ENCODE measurements around the gene FYB2.

Gene FYB2

GRCh38 chr1:56709995-56710394, 109.2 kb downstream of the FYB2 start:
- DNase-seq = no peak

GRCh38 chr1:56709269-56709880, 109.8 kb downstream of the FYB2 start:
- DNase-seq = no peak

GRCh38 chr1:56707379-56707778, 111.8 kb downstream of the FYB2 start:
- DNase-seq = no peak

GRCh38 chr1:56703747-56704146, 115.5 kb downstream of the FYB2 start:
- no peak for DNase-seq

GRCh38 chr1:56696663-56697062, 122.5 kb downstream of the FYB2 start:
- no peak for DNase-seq

- DNase-seq = no peak
Observed at GRCh38 chr1:56688522-56689026, 130.6 kb downstream of the FYB2 start.

- DNase-seq = no peak
Observed at GRCh38 chr1:56686169-56686568, 133.0 kb downstream of the FYB2 start.

GRCh38 chr1:56683569-56683968, 135.6 kb downstream of the FYB2 start:
- DNase-seq = no peak

- DNase-seq = no peak
Observed at GRCh38 chr1:56676571-56677035, 142.6 kb downstream of the FYB2 start.

- no peak for DNase-seq
Observed at GRCh38 chr1:56675763-56676162, 143.4 kb downstream of the FYB2 start.

GRCh38 chr1:56672579-56672978, 146.6 kb downstream of the FYB2 start:
- no peak for DNase-seq

- DNase-seq = no peak
Observed at GRCh38 chr1:56671542-56671941, 147.7 kb downstream of the FYB2 start.

- no peak for DNase-seq
Observed at GRCh38 chr1:56671085-56671484, 148.1 kb downstream of the FYB2 start.

GRCh38 chr1:56670350-56670749, 148.9 kb downstream of the FYB2 start:
- no peak for DNase-seq
